NCI-H2196 treated with DMSO at 0.1 percent for 48 hours (cell line): ENCODE measurements around the gene FRMD4A.
"Not testable (repeated sequence)": the region's sequence is repeated elsewhere in the genome, so short reads cannot be mapped to it uniquely, and the experiment has no call there.

Experiments used
- DNase-seq: peaks from one replicate; lab custom pipeline; 2025; ENCODE audit not compliant: unreplicated experiment; lab: John Stamatoyannopoulos, UW

FRMD4A gene

GRCh38 chr10:14116021-14116420 lies 214.7 kb downstream of the FRMD4A start:
- DNase-seq: no peak

GRCh38 chr10:14114791-14115190 lies 215.9 kb downstream of the FRMD4A start:
- no peak for DNase-seq

GRCh38 chr10:14112056-14112455 lies 218.7 kb downstream of the FRMD4A start:
- DNase-seq: no peak

- DNase-seq: no peak
Measured at GRCh38 chr10:14111208-14111607, 219.5 kb downstream of the FRMD4A start.

- DNase-seq: no peak
Measured at GRCh38 chr10:14106828-14107227, 223.9 kb downstream of the FRMD4A start.

- no peak for DNase-seq
Measured at GRCh38 chr10:14102056-14102455, 228.7 kb downstream of the FRMD4A start.

GRCh38 chr10:14099885-14100284 lies 230.8 kb downstream of the FRMD4A start:
- DNase-seq: no peak

- DNase-seq: no peak
Measured at GRCh38 chr10:14093730-14094484, 236.8 kb downstream of the FRMD4A start.

- DNase-seq: no peak
Measured at GRCh38 chr10:14092799-14093198, 237.9 kb downstream of the FRMD4A start.

- no peak for DNase-seq
Measured at GRCh38 chr10:14089556-14090292, 241.0 kb downstream of the FRMD4A start.

- no peak for DNase-seq
Measured at GRCh38 chr10:14087566-14087965, 243.2 kb downstream of the FRMD4A start.

- DNase-seq: no peak
Measured at GRCh38 chr10:14086596-14086995, 244.1 kb downstream of the FRMD4A start.

- no peak for DNase-seq
Measured at GRCh38 chr10:14084875-14085274, 245.8 kb downstream of the FRMD4A start.

GRCh38 chr10:14080795-14081194 lies 249.9 kb downstream of the FRMD4A start:
- no peak for DNase-seq

GRCh38 chr10:14077430-14077829 lies 253.3 kb downstream of the FRMD4A start:
- no peak for DNase-seq

- DNase-seq: peak; percentile 16
Measured at GRCh38 chr10:14074062-14074884, 256.5 kb downstream of the FRMD4A start.

GRCh38 chr10:14072541-14072940 lies 258.2 kb downstream of the FRMD4A start:
- DNase-seq: no peak

GRCh38 chr10:14071956-14072355 lies 258.8 kb downstream of the FRMD4A start:
- DNase-seq: no peak

- no peak for DNase-seq
Measured at GRCh38 chr10:14068601-14069250, 262.0 kb downstream of the FRMD4A start.

GRCh38 chr10:14067638-14068037 lies 263.1 kb downstream of the FRMD4A start:
- not testable (repeated sequence) for DNase-seq

- DNase-seq: no peak
Measured at GRCh38 chr10:14066106-14066505, 264.6 kb downstream of the FRMD4A start.
